NK-92 (cell line): Measurements from ENCODE around the gene BMP3.

Experiments used
- DNase-seq: peaks from one replicate; lab custom pipeline; 2025; ENCODE audit not compliant: unreplicated experiment; lab: John Stamatoyannopoulos, UW

The BMP3 gene

GRCh38 chr4:81102107-81102506, 71.6 kb downstream of the BMP3 start:
- no peak for DNase-seq

GRCh38 chr4:81106150-81106549, 75.6 kb downstream of the BMP3 start:
- no peak for DNase-seq
